Measurements from ENCODE around the gene KRTAP5-1. TPM values are rescaled to one million over a fixed set of nuclear protein-coding genes. Genes with fewer than 3 reads are reported as not detected.

The KRTAP5-1 gene
- total RNA-seq, 1 experiment from 2014 or later, result not detected

- Histone ChIP-seq H3K4me3 (ENCODE audit: low read length) (no peak overlapping the region), H3K9me3 (ENCODE audit: low read length) (no peaks in the 10 kb centered on the region), H3K36me3 (ENCODE audit: low read depth, low read length) (no peaks in the 10 kb centered on the region), H3F3A (ENCODE audit: low read length, unreplicated experiment) (no peaks in the 10 kb centered on the region), H3K4me2 (ENCODE audit: low read length) (no peak overlapping the region), H3K9ac (ENCODE audit: low read length) (no peak overlapping the region), H3K4me1 (ENCODE audit: insufficient read depth, low read length) (no peaks in the 10 kb centered on the region), H3K27ac (ENCODE audit: low read length) (no peak overlapping the region), H2AFZ (ENCODE audit: low read length) (no peak overlapping the region), H3K9me2 (replicated peaks; ENCODE audit: low read length) (no peaks in the 10 kb centered on the region), H3K79me2 (ENCODE audit: low read length) (no peaks in the 10 kb centered on the region), H4K20me1 (ENCODE audit: low read length) (no peaks in the 10 kb centered on the region), H3K27me3 (ENCODE audit: low read length) (peaks cover 40% of the 10 kb centered on the region)
- DNase-seq (peak; percentile 47), ATAC-seq (peak; percentile 86)
- intact Hi-C loops (cut with micrococcal nuclease), result no loop called here
- no TSS peak for BruUV-seq (replicated peaks)
- TF ChIP-seq CTCF (conservative IDR thresholded peaks at IDR 0.05; ENCODE audit: low read depth, low read length) (peak; percentile 88), EZH2 (IDR thresholded peaks at IDR 0.05; ENCODE audit: low read length, unreplicated experiment) (no peak)
- CTCF ChIA-PET, result no interaction called here
- POLR2A ChIA-PET (ENCODE audit: unreplicated experiment), result no interaction called here
Measured at GRCh38 chr11:1628506-1629325, 43.6 kb upstream of the KRTAP5-1 start.

- intact Hi-C loops (cut with micrococcal nuclease), result no loop called here
- Histone ChIP-seq H3F3A (ENCODE audit: low read length, unreplicated experiment) (no peaks in the 10 kb centered on the region), H3K79me2 (ENCODE audit: low read length) (no peaks in the 10 kb centered on the region), H2AFZ (ENCODE audit: low read length) (no peak overlapping the region), H3K9me3 (ENCODE audit: low read length) (no peaks in the 10 kb centered on the region), H4K20me1 (ENCODE audit: low read length) (no peaks in the 10 kb centered on the region), H3K4me3 (ENCODE audit: low read length) (no peak overlapping the region), H3K9me2 (replicated peaks; ENCODE audit: low read length) (no peaks in the 10 kb centered on the region), H3K27ac (ENCODE audit: low read length) (no peak overlapping the region), H3K4me2 (ENCODE audit: low read length) (no peak overlapping the region), H3K36me3 (ENCODE audit: low read depth, low read length) (no peaks in the 10 kb centered on the region), H3K4me1 (ENCODE audit: insufficient read depth, low read length) (no peaks in the 10 kb centered on the region), H3K27me3 (ENCODE audit: low read length) (peaks cover 17% of the 10 kb centered on the region; the same call in 1 of the 2 replicates), H3K9ac (ENCODE audit: low read length) (no peak overlapping the region)
- TF ChIP-seq EZH2 (IDR thresholded peaks at IDR 0.05; ENCODE audit: low read length, unreplicated experiment), result no peak
- no peak for TF ChIP-seq CTCF (conservative IDR thresholded peaks at IDR 0.05; ENCODE audit: low read depth, low read length)
- ATAC-seq (no peak), DNase-seq (no peak)
- ChIA-PET POLR2A (ENCODE audit: unreplicated experiment) (no interaction called here), CTCF (no interaction called here)
- no TSS peak for BruUV-seq (replicated peaks)
Measured at GRCh38 chr11:1625541-1625940, 40.5 kb upstream of the KRTAP5-1 start.

GRCh38 chr11:1624621-1625020 is 39.5 kb upstream of the KRTAP5-1 start:
- no peak for ATAC-seq
- H2AFZ ChIP-seq (ENCODE audit: low read length), result no peak overlapping the region

More at GRCh38 chr11:1624621-1625020, 39.5 kb upstream of the KRTAP5-1 start:
- intact Hi-C loops (cut with micrococcal nuclease), result no loop called here
- TF ChIP-seq EZH2phosphoT487 (IDR thresholded peaks at IDR 0.05; ENCODE audit: borderline replicate concordance, low read length) (no peak), CTCF (conservative IDR thresholded peaks at IDR 0.05; ENCODE audit: low read depth, low read length) (no peak), EZH2 (IDR thresholded peaks at IDR 0.05; ENCODE audit: low read length, unreplicated experiment) (no peak)
- Histone ChIP-seq H4K20me1 (ENCODE audit: low read length) (no peaks in the 10 kb centered on the region), H3K27ac (ENCODE audit: low read length) (no peak overlapping the region), H3K4me2 (ENCODE audit: low read length) (no peak overlapping the region), H3K9me2 (replicated peaks; ENCODE audit: low read length) (no peaks in the 10 kb centered on the region), H3K4me1 (ENCODE audit: insufficient read depth, low read length) (no peaks in the 10 kb centered on the region), H3K27me3 (ENCODE audit: low read length) (peaks cover 17% of the 10 kb centered on the region; the same call in 1 of the 2 replicates), H3K4me3 (ENCODE audit: low read length) (no peak overlapping the region), H3K36me3 (ENCODE audit: low read depth, low read length) (no peaks in the 10 kb centered on the region), H3K79me2 (ENCODE audit: low read length) (no peaks in the 10 kb centered on the region), H3K9ac (ENCODE audit: low read length) (no peak overlapping the region), H3F3A (ENCODE audit: low read length, unreplicated experiment) (no peaks in the 10 kb centered on the region), H3K9me3 (ENCODE audit: low read length) (no peaks in the 10 kb centered on the region)
- ChIA-PET POLR2A (ENCODE audit: unreplicated experiment) (no interaction called here), CTCF (no interaction called here)
- BruUV-seq (replicated peaks), result no TSS peak
- no peak for DNase-seq
